ENCODE data around the gene GPR37L1.

The GPR37L1 gene, protein sequence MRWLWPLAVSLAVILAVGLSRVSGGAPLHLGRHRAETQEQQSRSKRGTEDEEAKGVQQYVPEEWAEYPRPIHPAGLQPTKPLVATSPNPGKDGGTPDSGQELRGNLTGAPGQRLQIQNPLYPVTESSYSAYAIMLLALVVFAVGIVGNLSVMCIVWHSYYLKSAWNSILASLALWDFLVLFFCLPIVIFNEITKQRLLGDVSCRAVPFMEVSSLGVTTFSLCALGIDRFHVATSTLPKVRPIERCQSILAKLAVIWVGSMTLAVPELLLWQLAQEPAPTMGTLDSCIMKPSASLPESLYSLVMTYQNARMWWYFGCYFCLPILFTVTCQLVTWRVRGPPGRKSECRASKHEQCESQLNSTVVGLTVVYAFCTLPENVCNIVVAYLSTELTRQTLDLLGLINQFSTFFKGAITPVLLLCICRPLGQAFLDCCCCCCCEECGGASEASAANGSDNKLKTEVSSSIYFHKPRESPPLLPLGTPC

DNA sequence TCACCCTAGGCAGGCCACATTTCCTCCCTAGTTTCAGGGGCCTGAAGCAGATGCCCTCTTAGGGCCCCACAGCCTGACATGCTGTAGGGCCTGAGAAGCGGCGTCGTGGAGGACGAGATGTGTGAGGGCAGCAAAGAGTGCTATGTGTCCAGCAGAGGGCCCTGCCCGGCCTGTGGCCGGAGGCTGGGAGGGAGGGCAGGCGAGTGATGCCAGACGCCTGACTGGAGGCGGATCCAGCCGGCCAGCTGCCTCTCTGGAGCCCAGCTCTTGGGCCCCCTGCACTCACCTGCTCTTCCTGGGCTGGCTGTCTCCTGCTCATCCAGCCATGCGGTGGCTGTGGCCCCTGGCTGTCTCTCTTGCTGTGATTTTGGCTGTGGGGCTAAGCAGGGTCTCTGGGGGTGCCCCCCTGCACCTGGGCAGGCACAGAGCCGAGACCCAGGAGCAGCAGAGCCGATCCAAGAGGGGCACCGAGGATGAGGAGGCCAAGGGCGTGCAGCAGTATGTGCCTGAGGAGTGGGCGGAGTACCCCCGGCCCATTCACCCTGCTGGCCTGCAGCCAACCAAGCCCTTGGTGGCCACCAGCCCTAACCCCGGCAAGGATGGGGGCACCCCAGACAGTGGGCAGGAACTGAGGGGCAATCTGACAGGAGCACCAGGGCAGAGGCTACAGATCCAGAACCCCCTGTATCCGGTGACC is at the start of gene GPR37L1:
TSS of gene GPR37L1 (plus strand) at position 279 of the 697 bp plus-strand sequence. CDS start at position 326, 47 bp downstream.
- no peak for DNase-seq

DNA sequence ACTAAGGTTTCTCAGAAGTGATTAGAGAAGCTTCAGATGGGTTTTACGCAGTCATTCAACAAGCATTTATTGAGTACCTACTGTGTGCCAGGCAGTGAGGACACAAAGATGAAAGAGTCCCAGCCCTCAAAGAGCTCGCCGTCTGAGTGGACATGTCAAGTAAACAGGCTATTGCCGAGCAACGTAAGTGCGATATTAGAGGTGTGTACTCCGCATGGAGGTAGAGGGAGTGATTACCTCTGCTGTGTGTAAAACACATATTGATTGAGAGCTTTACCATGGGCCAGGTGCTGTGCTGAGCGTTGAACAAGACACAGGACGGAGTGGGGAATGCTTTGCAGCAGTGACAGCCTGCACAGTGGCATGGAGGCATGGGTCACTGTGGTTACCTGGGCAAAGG is 49.5 kb upstream of the GPR37L1 start:
- no peak for DNase-seq

DNA sequence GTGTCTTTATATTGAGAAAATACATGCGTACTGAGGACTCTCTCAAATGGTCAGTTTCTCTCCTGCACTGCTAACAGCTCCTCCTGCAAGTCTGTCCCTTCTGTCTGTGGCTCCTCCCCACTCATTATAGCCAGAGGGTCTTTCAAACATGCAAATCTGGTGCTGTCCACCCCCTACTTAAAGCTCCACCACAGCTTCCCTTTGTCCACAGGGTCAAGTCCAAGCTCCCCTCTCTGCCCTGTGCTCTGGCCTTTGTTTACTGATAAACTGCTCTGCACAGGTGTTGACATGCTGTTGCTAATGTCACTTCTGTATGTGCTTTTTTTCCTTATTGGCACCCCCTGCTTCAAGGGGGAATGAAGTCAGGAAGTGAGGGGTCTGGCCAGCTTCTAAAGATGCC is 47.7 kb upstream of the GPR37L1 start:
- no peak for DNase-seq

DNA sequence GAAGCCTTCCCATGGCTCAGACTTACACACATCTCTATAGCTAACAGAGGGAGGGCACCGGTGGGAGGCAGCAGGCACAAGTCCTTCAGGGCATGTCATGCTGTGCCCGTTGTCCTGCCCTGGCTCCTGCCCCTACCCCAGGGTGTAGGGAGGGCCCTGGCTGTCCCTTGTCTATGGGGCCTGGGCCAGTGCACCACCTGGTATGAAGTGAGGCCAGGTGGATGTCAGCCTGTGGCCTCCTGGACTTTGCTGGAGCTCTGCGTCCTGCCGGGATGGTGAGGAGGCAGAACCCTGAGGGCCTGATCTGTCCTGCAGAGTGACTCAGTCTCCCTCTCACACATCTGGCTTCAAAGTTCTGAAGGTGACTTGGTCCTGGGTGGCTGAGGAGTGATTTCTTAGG is 47.3 kb upstream of the GPR37L1 start:
- no peak for DNase-seq

DNA sequence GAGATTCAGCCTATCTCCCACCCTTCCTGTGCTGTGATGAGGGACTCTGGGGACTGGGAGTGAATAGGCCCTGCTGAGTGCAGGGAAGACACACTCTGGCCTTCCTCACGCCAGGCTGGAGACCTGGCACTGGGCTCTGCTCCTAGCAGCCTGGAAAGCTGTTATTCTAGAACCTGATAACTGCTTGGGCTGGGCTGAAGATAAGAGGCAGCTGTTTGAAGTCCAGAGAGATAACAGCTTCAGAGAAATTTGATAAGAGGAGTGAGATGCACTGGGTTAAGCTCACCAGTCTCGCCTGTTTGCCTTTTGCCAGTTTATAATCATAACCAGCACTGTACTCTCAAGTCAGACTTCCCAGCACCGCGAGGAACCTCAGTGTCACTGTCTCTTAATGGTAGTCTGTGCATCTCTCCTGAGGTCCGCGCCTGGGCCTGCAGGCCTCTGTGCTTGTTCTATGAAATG is 46.6 kb upstream of the GPR37L1 start:
- DNase-seq: no peak

DNA sequence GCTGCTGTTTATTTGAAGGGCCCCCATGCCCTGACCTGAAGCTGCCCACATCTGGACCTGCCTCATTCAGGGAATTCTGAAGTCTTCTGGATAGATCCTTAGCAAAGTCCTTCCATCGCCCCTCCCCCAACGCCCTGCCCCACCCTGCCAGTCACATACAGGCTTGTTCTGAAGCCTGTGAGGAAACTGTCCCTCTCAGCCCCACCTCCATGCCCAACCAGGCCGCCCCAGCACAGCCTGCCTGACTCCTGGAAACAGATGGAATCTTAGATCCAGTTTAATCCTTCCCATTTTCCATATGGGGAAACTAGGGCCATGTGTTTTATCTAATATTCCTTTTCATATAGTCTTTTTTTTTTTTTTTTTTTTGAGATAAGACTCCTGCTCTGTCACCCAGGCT is 44.5 kb upstream of the GPR37L1 start:
- DNase-seq: no peak

DNA sequence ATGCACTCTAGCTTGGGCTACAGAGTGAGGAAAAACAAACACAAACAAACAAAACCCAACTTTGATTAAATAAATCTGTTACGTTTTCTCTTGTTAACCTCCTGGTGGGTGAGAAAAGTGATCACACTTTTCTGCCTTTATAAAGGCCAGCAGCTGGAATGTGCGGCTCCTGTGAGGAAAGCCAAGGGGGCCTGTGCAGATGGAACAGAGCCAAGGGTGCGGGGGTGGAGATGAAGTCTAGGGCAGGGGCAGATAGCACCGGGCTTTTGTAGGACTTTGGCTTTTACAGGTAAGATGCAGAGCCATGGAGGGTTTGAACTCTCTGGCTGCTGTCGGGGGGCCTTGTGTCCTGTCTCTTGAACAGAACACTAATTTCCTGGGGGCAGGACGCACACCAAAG is 40.7 kb upstream of the GPR37L1 start:
- DNase-seq: no peak

DNA sequence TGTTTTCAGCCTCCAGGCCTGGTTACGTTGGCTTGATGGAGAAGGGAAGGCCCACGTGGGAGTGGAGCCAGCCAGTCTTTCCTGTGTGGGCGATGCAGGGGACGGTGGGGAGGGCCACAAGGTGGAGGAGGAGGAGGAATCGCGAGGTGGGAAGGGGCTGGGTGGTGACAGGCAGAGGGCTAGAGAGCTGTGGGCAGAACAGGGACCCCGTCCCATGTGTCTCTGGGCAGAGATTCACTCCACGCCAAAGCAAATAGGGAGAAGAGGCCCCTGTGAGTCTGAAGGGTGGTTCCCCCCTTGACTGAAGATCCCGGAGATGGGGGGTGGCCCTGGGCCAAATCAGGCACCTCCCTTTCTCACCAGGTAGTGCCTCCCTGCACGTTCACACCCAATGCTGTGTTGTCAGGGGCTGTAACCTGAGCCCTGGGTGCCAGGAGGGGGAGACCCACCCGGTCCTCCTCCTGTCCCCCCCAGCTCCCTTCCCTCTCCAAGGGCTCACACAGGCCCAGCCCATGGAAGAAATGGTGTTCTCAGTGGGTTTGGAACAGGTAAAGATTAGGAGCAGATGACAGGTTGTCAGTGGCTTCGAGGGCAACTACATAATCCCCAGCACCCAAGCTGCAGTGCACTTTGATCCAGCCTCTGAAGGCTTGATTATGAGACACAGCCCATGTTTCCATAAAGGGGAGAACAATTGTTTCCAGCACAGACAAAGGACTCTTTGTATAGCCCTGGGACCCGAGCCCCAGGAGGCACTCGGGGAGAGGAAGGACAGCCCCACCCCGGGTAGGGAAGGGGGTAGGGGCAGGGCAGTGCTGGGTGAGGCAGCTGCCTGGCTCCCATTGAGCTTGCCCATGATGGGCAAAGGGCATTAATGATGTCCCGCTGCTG is 37.7 kb upstream of the GPR37L1 start:
- DNase-seq: no peak

DNA sequence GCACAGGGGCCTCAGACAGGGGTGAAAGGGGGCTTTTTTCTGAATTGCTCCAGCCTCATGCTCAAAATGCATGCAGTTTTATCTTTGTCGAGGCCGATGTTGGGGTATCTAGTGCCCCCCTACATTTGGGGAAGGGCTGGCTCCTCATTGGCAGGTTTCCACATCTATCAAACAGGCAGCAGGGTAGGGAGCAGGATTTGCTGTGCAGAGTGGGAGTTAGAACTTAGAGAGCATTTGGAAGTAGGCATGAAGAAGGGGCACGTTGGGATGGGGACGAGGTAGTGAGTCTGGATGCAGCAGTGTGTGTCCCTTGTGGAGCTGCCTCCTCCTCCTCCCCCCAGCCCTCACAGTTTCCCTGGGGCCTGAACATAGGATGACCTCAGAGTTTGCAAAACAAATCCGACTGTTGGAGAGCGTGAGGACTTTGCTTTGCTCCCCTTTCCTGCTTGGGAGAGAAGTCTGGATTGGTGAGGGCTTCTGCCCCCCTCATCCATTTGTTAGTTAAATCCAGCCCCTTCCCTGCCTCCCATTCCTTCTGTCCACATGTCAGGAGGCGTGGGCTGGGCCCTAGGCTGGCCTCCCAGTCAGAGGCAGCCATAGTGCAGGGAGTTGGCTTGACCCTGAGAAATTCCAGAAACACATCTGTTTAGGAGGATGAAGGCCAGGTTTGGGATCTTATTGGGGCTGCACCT is 36.9 kb upstream of the GPR37L1 start:
- no peak for DNase-seq

DNA sequence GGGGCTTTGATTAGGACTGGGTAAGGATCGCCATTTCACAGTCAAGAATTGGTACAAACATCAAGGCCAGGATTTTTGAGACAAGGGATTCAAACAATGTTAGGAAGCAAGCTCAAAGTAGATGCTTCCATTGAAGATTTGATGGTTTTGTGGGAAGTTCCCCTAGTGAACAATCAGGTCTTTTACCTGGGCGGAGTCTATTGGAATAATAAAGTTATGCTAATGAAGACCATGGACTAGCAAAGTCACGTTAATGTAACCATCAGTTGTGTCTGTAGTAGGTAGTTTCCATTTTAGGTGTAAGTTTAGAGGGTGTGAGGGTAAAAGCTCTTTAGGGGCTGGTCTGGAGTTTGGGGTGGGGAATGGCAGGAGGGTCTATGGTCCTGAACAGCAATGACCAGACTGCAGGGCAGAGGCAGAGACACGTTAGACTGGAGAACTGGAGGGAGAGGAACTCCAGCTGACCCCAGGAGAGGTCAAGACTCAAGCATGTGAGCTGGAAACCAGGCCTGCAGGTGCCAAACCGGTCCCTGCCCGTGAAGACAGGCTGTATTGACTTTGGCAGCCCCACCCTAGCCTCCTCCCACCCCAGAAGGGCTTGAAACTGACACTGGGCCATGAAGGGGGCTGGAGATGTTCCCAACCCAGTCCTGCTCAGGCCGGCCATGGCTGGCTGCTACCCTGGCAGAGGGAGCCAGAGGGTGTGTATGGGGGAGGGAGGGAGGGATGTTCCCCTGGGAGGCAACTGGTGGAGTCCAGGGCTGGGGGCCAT is 36.0 kb upstream of the GPR37L1 start:
- DNase-seq: no peak

DNA sequence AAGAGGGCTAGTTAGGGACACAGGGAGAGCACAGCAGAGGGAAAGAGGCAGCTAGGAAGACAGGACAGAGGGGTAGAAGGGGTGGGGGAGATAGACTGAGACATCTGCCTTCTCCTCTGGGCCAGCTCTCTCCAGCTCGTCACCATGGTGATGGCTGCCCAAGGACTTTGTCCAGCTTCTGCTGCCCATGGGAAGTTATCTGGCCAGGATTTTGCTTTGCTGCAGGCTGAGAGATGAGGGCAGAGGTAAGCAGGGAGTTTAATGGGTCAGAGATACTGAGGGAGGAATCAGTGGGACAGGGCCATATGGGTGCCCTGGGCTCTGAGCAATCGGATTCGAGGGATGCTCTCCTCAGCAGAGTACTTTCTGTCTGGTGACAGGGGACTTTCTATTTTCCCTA is 34.5 kb upstream of the GPR37L1 start:
- DNase-seq: no peak

DNA sequence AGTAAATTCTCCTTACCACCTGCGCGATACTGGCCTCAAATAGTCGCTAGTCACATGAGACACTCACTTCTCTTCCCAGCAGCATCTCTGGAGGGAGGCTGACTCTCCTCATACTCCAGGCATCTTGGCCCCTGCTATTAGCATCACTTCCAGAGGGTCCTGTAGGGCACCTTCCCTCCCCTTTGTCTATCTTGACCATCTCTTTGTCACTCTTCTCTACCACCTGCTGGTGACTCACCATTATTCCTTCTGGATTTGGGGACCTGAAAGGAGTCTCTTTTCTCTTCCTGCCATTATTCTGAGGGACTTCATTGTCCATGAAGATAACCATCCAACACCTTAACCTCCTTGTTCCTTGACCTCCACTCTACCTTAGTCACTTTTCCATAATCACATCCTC is 31.7 kb upstream of the GPR37L1 start:
- DNase-seq: no peak

DNA sequence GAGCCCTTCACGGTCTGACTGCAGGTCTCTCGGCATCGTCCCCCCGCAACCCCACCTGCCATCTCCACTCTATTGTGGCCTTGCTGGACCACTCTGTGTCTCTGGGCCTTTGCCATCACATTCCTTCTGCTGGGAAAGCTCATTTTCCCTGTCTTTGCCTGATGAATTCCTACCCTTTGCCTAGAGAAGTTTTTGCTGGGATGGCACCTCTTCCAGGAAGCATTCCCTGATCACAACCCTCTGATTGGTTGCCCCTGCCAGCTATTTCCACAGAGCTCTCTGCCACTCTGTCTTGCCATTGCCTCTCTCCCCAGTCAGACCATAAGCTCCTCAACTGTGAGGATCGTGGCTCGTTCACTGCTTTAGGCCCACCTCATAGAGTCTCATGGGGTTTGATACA is 28.9 kb upstream of the GPR37L1 start:
- DNase-seq: no peak

DNA sequence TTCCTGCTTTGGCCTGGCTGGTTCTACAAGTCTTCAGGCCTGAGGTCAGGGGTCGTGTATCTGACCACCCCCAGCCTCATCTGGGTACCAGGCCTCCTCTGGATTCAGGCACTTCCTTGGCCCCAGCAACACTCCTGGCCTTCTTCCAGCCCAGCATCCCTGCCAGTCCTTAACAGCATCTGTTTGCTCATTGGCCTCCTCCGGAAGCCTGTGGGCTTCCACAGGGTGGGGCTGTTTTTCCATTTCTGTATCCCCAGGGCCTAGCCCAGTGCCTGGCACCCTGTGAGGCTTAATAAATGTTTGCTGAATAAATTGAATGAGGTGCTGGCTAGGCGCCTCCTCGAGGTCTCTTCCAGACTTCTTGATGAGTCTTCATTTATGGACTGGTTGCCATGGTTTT is 21.5 kb upstream of the GPR37L1 start:
- no peak for DNase-seq

DNA sequence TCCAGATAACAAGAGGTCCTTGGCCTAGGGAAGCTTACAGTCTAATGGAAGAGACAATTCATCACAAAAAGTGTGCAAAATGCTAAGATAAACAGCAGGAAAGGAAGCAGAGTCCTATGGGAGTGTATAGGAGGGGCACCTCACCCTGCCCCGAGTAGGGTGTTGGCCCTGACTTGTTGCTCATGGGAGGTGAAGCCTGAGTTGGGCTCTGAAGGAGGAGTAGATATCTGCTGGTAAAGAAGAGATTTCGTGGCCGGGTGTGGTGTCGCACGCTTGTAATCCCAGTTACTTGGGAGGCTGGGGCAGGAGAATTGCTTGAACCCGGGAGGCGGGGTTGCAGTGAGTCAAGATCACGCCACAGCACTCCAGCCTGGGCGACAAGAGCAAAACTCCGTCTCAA is 18.6 kb upstream of the GPR37L1 start:
- no peak for DNase-seq

DNA sequence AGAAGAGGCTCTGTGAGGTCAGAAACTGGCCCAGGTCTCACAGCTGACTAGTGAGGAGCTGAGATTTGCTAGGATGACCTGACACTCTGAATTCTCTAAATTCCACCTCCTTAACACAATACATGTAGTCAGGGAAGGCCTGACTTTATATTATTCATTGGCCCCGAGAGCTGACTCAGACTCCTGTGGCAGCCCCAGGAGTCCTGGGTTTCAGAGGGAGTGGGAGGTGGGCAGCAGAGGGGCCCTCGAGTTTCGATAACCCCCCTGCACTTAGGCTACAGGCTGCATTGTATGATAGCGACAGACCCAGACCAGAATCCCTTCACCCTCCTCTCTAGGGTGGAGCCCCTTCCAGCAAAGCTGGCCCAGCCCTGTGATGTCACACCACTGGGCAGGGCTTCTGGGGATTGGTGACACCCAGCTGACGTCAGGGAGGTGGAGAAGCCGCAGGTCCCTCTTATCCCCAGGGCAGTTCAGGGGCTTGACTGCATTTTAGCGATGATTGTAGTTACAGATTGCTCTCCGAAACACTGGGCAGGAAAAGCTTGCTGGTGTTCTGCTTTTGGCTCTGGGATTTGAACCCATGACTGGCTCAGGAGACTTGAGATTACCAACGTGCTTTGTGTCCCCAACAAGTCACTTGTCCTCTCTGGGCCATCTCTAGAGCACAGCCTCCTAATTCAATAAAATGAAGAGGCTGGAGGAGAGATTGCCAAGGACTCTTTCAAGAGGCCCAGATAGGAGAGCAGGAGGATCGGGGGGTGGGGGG is 17.0 kb upstream of the GPR37L1 start:
- no peak for DNase-seq

DNA sequence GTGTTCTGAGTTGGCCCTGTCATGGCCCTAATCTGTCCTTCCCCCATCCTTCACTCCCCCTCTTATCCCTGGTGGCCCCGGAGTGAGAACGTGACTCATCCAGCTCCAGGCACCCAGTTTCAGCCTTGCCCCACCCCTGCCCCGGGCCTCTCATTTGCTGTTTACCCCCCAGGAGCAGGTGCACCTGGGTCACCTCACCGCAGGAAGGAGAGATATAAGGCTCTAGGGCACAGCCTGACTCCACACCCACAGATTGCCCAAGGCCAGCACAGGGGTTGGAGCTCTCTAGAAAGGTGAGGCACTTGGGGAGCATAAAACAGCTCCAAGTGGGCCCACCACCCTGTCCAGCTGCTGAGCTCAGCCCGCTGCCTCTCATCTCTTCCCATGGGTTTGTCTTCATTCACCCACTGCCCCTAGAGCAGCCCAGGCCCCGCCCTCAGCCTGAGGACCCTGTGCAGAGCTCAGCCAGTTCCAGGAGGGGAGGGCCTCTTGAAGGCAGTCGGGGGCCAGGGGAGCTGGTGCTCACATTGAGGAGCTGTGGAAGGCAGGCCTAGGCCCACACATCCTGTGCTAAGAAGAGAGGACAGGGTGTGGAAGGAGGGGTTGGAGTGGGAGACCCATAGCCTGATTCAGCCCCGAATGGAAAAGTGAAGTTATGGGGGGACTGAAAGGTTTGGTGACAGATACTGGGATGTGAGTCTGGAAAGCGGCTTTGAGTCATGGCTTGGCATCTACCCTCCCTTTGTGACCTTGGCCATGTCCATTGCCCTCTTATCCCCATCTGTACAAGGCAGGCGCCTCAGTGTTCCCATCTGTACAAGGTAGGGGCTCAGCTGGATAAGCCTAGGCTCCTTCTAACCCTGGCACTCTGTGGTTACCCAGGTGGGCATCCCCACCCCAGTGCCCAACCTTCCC is 16.1 kb upstream of the GPR37L1 start:
- no peak for DNase-seq

DNA sequence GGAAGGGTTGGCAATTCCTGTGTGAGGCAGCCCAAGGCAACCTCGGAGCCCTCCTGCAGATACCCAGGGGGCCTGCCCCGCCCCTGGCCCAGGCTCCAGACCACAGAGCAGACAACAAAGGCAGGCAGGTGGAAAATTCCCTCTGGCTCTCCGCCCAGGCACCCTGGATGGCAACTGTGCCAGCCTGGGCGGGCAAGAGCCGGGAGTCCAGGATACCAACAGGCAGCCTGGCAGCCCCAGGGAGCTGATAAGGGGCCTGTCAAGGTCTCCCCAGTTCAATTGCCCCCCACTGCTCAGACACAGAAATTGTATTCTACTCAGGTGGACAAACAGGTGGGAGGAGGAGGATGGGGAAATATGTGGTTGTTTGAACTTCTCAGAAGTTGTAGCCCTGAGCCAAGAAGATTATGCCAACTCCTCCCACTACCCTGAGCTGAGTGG is 15.4 kb upstream of the GPR37L1 start:
- DNase-seq: no peak

DNA sequence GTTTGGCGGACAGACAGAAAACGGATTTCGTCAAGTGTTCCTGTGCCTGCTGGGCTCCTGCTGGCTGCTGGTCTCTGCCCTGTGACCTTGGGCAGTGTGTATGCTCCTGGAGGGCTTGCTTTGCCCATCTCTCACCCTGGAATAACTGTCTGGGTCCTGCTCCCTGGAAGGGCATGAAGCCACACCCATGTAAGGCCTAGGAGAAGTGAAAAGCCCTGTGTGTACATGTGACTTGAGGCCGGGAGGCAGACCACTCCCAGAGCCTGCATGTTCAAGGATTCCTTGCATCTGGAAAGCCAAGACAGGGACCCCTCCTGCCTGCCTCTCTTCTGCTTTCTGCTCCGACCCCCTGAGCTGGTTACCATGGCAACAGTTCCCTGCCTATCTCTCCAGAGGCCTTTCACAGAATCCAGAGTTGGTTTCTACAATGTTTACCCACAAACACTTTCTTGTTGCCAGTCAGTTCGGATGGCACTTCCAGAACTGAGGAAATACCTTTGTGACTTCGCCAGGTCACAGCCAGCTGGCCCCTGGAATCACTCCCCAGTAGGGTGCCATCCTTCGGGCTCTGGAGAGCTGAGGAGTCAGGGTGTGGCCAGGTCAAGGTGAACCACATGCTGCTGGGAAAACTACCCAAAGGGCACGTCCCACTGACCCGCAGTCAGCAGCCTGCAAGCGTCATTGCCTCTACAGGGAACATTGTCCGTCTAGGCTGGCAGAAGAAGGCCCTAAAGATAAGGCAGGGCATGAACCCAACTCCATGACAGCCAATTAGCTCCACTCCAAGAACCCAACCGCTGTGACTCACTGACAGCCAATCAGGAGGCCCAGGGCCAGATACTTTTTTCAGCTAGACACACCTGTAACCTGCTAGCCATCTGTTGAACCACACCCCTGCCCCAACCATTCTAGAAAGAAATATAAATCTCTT is 14.7 kb upstream of the GPR37L1 start:
- DNase-seq: no peak

All from CD4-positive, alpha-beta T cell treated with Interleukin-1 beta for 1 hour (primary cell).